GM12872 (cell line): ENCODE measurements around the gene NDRG2.

Experiments
- TF ChIP-seq, protein P1 (sequence below): IDR thresholded peaks from 3 replicates; pipeline ENCODE4 v1.5.1; 2011; ENCODE audit warnings: low read depth, mild to moderate bottlenecking, low read length, moderate library complexity; ENCODE audit not compliant: insufficient read depth

The NDRG2 gene

DNA sequence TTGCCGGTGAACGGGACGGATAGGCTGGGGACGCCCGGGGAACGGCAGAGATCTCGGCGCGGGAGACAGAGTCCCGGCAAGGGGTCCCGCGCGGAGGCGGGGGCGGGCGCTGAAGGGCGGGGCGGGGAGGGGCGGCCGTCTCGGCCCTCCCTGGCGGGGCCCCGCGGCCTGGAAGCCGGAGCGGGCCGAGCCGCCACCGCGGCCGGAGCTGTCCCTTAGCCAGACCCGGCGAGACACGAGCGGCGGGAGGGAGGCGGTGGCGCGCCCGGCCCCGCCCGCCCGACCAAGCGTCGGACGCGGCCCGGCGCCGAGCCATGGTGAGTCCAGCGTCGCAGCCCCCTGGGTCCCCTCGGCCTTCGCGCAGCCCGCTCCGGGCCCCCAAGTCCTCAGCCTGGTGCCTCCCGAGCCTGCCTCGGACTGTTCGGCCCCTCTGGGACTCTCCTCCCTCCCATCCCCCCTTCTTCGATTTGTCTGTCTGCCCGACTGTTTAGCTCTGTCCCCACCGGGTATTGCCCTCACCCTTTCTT lies 45.3 kb upstream of the NDRG2 start, which contains the start of gene ARHGEF40:
TSS of gene ARHGEF40 (plus strand) at position 222 of the 527 bp plus-strand sequence. CDS start at position 315, 93 bp downstream.
- TF ChIP-seq, protein P1, sequence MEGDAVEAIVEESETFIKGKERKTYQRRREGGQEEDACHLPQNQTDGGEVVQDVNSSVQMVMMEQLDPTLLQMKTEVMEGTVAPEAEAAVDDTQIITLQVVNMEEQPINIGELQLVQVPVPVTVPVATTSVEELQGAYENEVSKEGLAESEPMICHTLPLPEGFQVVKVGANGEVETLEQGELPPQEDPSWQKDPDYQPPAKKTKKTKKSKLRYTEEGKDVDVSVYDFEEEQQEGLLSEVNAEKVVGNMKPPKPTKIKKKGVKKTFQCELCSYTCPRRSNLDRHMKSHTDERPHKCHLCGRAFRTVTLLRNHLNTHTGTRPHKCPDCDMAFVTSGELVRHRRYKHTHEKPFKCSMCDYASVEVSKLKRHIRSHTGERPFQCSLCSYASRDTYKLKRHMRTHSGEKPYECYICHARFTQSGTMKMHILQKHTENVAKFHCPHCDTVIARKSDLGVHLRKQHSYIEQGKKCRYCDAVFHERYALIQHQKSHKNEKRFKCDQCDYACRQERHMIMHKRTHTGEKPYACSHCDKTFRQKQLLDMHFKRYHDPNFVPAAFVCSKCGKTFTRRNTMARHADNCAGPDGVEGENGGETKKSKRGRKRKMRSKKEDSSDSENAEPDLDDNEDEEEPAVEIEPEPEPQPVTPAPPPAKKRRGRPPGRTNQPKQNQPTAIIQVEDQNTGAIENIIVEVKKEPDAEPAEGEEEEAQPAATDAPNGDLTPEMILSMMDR: no peak

- TF ChIP-seq, protein P1: no peak
Observed at GRCh38 chr14:21069388-21070082, 44.7 kb upstream of the NDRG2 start.

DNA sequence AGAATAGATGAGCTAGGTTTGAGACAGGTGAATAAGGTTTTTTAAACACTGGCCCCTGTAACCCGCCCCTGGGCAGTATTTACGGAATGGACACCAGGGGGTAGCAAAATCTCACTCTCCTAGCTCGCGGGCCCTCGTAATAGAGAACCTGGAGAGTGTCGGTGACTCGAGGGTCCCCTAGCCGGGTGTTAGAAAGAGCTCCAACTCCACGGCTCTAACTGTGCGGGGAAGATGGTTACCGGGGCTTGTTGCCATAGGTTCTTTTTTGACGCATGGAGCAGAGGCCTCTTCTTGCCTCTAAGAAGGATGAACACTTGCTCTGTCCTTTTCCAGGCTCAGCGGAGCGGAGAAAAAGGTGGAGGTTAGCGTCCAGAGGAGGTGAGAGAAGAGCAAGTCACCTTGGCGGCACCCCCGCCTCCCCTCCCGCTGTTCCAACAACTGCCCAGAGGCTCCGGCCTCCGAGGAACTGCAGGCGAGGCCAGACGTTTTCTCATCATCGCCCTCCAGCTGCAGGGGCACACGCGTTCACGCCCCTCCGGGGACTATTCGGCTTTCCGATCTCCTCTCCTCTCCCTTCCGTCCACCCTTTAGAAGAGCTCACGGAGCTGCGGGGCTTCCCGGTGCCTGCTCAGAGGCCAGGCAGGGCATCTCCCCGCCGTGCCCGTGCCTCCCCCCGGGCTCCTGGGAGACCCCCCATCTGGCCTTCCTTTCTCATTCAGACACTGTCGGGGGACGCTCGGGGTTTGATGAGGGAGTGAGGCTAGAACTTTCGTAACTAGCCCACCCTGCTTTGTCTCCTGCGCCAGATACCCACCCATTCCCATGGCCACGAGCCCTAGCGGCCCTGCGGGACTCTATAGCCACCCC lies 43.9 kb upstream of the NDRG2 start:
- TF ChIP-seq, protein P1: peak; percentile 55

DNA sequence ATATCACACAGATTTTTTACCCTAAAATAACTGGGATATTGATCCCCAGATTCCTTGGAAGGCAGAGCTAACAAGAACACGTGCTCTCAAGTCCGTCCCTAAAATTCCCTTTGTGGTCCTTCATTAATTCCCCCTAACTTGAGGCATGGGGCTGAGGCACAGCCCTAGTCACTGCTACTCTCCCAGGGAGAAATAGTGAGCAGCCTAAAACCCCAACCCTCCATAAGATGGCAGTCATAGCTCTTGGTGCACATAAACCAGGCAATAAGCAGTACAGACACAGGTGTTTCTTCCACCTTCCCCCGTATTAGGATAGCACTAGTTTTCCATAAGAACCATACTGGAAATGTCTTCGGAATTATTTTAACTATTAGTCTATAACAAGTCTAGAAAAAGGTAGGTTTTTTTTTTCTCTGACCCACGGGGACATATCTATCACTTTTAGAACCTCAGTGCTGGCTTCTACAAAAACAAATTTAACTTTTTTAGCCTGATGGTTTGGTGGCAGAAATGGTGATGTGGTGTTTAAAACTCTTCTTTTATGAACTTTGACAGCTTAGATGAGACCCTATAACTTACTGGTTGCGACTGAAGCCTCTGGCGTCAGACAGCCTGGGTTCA lies 42.1 kb upstream of the NDRG2 start:
- TF ChIP-seq, protein P1: peak; percentile 37; the same call in 2 of the 3 replicates

DNA sequence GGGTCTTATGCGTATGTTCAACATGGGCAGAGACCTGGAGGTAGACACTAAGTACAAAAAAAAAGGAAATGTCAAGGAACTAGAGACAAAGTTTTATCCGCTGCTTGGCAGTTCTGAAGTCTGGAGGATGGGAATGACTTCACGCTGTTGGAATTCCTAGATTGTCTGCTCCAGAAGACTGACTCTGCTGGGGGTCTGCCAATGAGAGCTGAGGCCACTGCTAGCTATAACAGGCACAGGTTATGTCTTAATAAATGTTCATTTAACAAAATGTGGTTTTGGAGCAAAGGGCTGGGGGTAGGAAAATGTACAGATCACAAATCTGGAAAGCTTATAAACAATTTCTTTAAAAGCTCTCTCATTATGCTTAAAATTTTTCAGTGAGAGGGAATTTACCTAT lies 38.6 kb upstream of the NDRG2 start:
- TF ChIP-seq, protein P1: no peak

GRCh38 chr14:21061347-21061668 lies 36.4 kb upstream of the NDRG2 start:
- TF ChIP-seq, protein P1: no peak

- TF ChIP-seq, protein P1: no peak
Observed at GRCh38 chr14:21060614-21061346, 35.9 kb upstream of the NDRG2 start.
